Activated B cell treated with CpG ODN at 0.5 μM for 24 hours (primary cell): ENCODE measurements around the gene HACD3. TPM values are rescaled to one million over a fixed set of nuclear protein-coding genes. Genes with fewer than 3 reads are reported as not detected.
A peak's percentile ranks its signal among the peaks of the same experiment; 100 is the strongest.

Experiments
- ATAC-seq: fragments of 200-7000 bp; cut with Tn5 transposase; one replicate; pipeline ENCODE4 v1.10.0; 2021; ENCODE audit warnings: low read depth, mild to moderate bottlenecking, moderate library complexity
- CTCF ChIA-PET: fragments of 350-600 bp; sonication (Branson Sonifier 250); formaldehyde crosslinking; loops from one replicate; lab custom pipeline; 2021; ENCODE audit warnings: antibody characterized with exemption; lab: Charles Lee
- POLR2A ChIA-PET: fragments of 350-600 bp; sonication (Branson Sonifier 250); formaldehyde crosslinking; loops from one replicate; lab custom pipeline; 2021; ENCODE audit warnings: antibody characterized with exemption; lab: Charles Lee
- DNase-seq: peaks from one replicate; pipeline ENCODE4 v3.0.0; 2022
- H3K27ac Mint-ChIP-seq: one replicate; pipeline ENCODE4 v1.8.0; 2020; ENCODE audit warnings: mixed read lengths
- H3K27me3 Mint-ChIP-seq: one replicate; pipeline ENCODE4 v1.8.0; 2021; ENCODE audit warnings: mixed read lengths
- H3K36me3 Mint-ChIP-seq: one replicate; pipeline ENCODE4 v1.8.0; 2021; ENCODE audit warnings: low read depth, mixed read lengths
- H3K4me1 Mint-ChIP-seq: one replicate; pipeline ENCODE4 v1.8.0; 2021; ENCODE audit warnings: mixed read lengths
- H3K4me3 Mint-ChIP-seq: one replicate; pipeline ENCODE4 v1.8.0; 2020; ENCODE audit warnings: mild to moderate bottlenecking, mixed read lengths
- H3K9me3 Mint-ChIP-seq: one replicate; pipeline ENCODE4 v1.8.0; 2020; ENCODE audit warnings: mixed read lengths
- intact Hi-C: fragments of 100-400 bp; cut with micrococcal nuclease; formaldehyde crosslinking; loops from one replicate; pipeline ENCODE4 v1.15.1; 2024
- total RNA-seq: library from RNA; stranded (reverse); gene quantifications from 2 replicates; pipeline ENCODE4 v1.2.3, GENCODE V29; 2022
- TF ChIP-seq, protein P1 (sequence below): fragments of 200-600 bp; IDR thresholded peaks from one replicate; pipeline ENCODE4 v1.8.0; 2022; ENCODE audit warnings: antibody characterized with exemption, mild to moderate bottlenecking

HACD3 gene
- total RNA-seq, 1 donor from 2014 or later = 11.5 TPM

- Mint-ChIP-seq H3K36me3 (peaks cover 68% of the 10 kb centered on the region), H3K27ac (no peak overlapping the region), H3K4me3 (no peak overlapping the region), H3K9me3 (peaks cover 4% of the 10 kb centered on the region), H3K27me3 (no peaks in the 10 kb centered on the region), H3K4me1 (no peaks in the 10 kb centered on the region)
- CTCF ChIA-PET = no interaction called here
- POLR2A ChIA-PET = no interaction called here
- ATAC-seq (no peak), DNase-seq (no peak)
- intact Hi-C loops = no loop called here
- TF ChIP-seq, protein P1, sequence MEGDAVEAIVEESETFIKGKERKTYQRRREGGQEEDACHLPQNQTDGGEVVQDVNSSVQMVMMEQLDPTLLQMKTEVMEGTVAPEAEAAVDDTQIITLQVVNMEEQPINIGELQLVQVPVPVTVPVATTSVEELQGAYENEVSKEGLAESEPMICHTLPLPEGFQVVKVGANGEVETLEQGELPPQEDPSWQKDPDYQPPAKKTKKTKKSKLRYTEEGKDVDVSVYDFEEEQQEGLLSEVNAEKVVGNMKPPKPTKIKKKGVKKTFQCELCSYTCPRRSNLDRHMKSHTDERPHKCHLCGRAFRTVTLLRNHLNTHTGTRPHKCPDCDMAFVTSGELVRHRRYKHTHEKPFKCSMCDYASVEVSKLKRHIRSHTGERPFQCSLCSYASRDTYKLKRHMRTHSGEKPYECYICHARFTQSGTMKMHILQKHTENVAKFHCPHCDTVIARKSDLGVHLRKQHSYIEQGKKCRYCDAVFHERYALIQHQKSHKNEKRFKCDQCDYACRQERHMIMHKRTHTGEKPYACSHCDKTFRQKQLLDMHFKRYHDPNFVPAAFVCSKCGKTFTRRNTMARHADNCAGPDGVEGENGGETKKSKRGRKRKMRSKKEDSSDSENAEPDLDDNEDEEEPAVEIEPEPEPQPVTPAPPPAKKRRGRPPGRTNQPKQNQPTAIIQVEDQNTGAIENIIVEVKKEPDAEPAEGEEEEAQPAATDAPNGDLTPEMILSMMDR = no peak
Measured at GRCh38 chr15:65569728-65570127, 39.5 kb downstream of the HACD3 start.

DNA sequence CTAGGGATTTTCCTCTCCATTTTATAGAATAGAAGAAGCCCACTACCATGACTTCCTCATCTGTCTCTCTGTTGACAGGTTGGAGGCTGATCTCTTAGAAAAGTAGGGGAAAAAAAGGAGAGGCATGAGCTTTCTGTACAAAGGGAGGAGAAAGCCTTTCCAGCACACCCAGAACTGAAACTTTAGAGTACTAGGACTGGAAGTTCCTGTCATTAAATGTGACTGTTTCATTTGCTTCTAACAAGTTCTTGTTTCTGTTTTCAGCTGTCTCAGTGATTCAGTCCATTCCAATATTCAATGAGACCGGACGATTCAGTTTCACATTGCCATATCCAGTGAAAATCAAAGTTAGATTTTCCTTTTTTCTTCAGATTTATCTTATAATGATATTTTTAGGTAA lies 41.7 kb downstream of the HACD3 start:
- ATAC-seq = no peak
- intact Hi-C loops = no loop called here
- no peaks in the 10 kb centered on the region for H3K9me3 Mint-ChIP-seq
- TF ChIP-seq, protein P1 = no peak
- ChIA-PET CTCF (no interaction called here), POLR2A (interaction anchor here (0.6 kb wide), 1 partner anchor 229 kb away, joined by 8 read pairs; no protein-coding TSS in a partner anchor)
- H3K27me3 Mint-ChIP-seq = no peaks in the 10 kb centered on the region
- no peak overlapping the region for H3K27ac Mint-ChIP-seq
- H3K36me3 Mint-ChIP-seq = peaks cover 56% of the 10 kb centered on the region
- no peak for DNase-seq
- H3K4me1 Mint-ChIP-seq = no peaks in the 10 kb centered on the region
- no peak overlapping the region for H3K4me3 Mint-ChIP-seq

DNA sequence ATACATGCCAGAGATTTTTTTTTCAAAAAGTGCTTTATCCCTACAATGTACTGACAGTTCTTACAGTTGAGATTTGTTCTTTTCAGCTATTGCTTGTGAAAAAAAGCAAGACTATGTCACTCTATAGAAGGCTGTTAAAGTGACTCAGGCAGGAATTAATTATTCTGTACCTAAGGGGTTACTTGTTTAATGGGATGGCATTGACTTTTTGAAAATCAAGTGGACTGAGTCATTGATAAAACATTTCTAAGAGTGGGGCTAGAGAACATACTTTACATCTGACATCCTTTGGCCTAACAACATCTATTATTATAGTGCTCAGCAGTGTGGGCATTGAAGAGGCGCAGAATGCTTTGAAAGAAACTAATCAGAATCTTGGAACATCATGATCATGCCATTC lies 46.4 kb downstream of the HACD3 start:
- Mint-ChIP-seq H3K27me3 (no peaks in the 10 kb centered on the region), H3K4me1 (peaks cover 11% of the 10 kb centered on the region), H3K27ac (no peak overlapping the region), H3K36me3 (peaks cover 58% of the 10 kb centered on the region), H3K9me3 (no peaks in the 10 kb centered on the region), H3K4me3 (no peak overlapping the region)
- DNase-seq (no peak), ATAC-seq (no peak)
- TF ChIP-seq, protein P1 = no peak
- POLR2A ChIA-PET = no interaction called here
- intact Hi-C loops = no loop called here
- CTCF ChIA-PET = no interaction called here

- Mint-ChIP-seq H3K4me1 (peaks cover 11% of the 10 kb centered on the region), H3K9me3 (no peaks in the 10 kb centered on the region), H3K4me3 (no peak overlapping the region), H3K27ac (peak overlapping the region; percentile 7), H3K36me3 (peaks cover 62% of the 10 kb centered on the region), H3K27me3 (no peaks in the 10 kb centered on the region)
- TF ChIP-seq, protein P1 = no peak
- ATAC-seq (no peak), DNase-seq (no peak)
- intact Hi-C loops = no loop called here
- CTCF ChIA-PET = no interaction called here
- POLR2A ChIA-PET = no interaction called here
Measured at GRCh38 chr15:65577129-65577996, 47.1 kb downstream of the HACD3 start.

- ChIA-PET CTCF (no interaction called here), POLR2A (interaction anchor here (0.5 kb wide), 1 partner anchor 288 kb away, joined by 3 read pairs; no protein-coding TSS in a partner anchor)
- ATAC-seq (no peak), DNase-seq (no peak)
- no peaks in the 10 kb centered on the region for H3K27me3 Mint-ChIP-seq
- TF ChIP-seq, protein P1 = no peak
- no peak overlapping the region for H3K4me3 Mint-ChIP-seq
- peaks cover 76% of the 10 kb centered on the region for H3K36me3 Mint-ChIP-seq
- intact Hi-C loops = no loop called here
- H3K9me3 Mint-ChIP-seq = no peaks in the 10 kb centered on the region
- H3K4me1 Mint-ChIP-seq = peaks cover 22% of the 10 kb centered on the region
- H3K27ac Mint-ChIP-seq = no peak overlapping the region
Measured at GRCh38 chr15:65578904-65579728, 48.9 kb downstream of the HACD3 start.
